Stimulated activated CD4-positive, alpha-beta T cell treated with anti-CD3 and anti-CD28 coated beads, TNF-alpha, amount 100 ng/mL, for 1 hour (primary cell): Measurements from ENCODE around the gene SLCO3A1.

Experiments
- DNase-seq, 3 donors: peaks; one replicate each; pipeline ENCODE4 v3.0.0-alpha.2; 2020; ENCODE audit warnings: low read depth in 3 of 3, low spot score in 1 of 3

Gene SLCO3A1

DNA sequence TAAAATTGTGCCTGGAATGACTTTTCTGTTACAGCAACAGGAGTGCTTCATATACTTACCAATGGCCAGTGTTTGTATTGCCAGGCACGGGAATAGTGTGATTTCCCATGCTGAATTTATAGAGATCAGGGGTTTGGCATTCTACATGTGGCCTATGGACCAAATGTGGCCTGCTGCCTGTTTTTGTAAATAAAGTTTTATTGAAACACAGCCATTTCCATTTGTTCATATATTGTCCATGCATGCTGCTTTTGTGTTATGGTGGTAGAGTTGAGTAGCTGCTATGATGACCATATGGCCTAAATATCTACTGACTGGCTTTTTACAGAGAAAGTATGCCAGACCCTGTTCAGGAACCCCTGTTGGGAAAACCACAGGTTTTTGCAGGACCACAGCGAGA, 55.6 kb downstream of the SLCO3A1 start:
- DNase-seq: no peak

DNA sequence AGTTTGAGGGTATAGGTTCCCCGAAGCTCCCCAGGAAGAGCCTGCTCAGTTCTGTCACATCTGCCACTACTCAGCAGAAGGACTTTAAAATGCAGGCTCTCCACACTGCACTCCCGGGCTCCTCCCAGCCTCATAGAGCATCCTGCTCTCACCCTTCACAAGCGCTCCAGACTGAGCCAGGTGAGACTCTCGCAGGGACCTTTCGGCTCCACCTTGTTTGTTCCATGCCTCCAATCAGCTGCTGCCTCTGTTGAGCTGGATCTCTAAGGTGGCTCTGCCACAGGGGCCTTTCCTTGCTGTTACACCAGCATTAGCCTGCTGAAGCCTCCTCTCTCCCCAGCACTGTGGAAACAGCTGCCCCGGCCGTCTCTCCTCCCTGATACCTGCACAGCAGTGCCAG, 56.1 kb downstream of the SLCO3A1 start:
- no peak for DNase-seq

DNA sequence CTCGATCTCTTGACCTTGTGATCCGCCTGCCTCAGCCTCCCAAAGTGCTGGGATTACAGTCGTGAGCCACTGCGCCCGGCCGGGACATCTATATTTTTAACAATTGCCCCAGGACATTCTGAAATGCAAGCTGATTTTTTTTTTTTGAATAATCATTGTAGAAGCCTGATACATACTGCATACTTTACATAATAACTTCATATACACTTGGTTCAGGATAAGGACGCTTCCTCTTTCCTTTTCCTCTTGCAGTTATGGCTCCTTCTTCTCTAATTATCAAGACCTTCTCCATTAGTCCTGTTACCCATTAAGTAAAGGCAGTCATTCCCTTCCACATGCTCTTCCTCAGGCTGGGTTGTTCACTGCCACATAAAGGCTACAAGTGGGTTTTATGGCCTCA, 58.3 kb downstream of the SLCO3A1 start:
- DNase-seq: no peak

DNA sequence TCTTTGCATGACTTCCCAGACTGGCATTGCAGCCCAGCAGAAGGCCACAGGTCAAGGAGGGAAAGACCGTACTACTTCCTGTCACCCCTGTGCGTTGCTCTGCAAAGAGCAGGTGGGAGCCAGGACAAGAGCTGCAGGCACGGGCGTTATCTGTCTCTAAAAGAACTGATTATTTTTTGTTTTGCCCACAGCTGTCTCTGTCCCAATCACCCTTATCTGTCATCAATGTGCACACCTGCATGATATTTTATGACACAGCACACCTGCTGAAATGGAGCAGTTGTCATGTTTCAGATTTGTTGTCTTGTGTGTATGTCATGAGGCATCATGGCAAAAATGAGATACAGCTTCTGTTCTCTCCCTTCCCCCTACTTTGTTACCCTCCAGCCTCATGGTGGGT, 58.8 kb downstream of the SLCO3A1 start:
- DNase-seq: no peak

DNA sequence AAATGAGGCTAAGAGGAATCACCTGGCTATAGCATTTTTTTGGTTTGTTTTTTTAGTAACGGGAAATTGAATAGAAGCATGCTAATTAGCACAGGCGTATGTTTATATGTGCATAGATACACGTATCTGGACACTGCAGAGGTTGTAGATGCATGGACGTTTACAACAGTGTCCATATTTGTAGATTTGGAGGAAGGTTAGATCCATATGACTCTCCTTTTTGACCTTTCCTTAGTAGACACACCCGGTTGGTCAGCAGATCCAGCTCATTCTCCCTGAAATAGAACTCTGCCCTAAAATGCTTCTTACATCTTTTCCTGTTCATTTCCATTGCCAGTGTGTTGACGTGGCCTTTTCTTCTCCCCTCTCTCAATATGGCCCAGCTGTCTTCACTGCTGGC, 60.1 kb downstream of the SLCO3A1 start:
- no peak for DNase-seq

DNA sequence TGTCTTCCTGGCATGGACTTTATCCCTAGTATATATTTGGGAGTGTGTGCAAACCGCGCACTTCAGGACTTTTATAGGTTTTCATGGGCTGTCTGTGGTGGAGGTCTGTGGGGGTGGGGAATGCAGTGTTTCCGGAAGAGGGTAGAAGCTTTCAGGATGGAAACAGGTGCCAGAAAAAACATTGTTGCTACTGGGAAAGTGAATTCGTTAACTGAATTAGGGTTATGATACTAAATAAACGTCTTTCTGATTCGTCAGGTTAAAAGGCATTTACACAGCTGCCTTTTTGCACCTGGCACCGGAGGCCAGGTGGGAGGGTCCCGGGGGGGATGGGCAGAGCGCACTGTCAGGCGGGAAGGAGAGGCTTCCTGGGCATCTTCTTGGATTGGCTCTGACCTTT, 62.1 kb downstream of the SLCO3A1 start:
- DNase-seq: no peak

DNA sequence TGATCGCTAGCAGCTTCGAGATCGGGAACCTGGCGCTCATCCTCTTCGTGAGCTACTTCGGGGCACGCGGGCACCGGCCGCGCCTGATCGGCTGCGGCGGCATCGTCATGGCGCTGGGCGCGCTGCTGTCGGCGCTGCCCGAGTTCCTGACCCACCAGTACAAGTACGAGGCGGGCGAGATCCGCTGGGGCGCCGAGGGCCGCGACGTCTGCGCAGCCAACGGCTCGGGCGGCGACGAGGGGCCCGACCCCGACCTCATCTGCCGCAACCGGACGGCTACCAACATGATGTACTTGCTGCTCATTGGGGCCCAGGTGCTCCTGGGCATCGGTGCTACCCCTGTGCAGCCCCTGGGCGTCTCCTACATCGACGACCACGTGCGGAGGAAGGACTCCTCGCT, 62.5 kb downstream of the SLCO3A1 start:
- DNase-seq: no peak

DNA sequence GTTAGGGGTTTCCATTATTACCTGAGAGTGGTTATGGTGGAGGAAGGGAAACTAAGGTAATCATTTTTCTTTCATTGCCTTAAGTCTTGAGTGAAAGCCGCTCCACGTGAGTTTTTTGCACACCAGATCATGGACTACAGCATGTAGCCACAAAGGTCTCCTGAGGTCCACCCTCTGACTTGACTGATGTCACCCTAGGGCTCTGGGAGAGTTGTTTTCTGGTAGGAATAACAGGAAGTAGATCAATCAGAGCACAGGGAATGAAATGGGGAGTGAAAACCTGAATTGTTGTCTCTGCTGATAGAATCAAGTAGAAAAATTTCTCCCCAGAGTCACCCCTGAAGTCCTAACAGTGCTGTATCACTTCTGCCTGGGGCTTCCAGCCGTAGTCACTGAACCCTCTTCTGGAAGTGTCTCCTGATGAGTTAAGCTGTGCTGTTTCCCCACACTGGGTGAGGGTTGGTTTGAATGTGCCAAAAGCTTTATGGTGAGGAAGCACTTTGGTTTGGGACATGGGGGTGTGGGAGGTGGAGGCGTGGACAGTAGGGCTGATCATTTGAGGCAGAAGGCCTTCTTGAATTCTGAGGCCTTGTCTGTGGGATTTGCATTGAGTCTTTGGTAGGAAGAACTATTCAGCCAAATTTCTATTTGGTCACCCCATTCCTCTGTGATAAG, 64.3 kb downstream of the SLCO3A1 start:
- DNase-seq: no peak

DNA sequence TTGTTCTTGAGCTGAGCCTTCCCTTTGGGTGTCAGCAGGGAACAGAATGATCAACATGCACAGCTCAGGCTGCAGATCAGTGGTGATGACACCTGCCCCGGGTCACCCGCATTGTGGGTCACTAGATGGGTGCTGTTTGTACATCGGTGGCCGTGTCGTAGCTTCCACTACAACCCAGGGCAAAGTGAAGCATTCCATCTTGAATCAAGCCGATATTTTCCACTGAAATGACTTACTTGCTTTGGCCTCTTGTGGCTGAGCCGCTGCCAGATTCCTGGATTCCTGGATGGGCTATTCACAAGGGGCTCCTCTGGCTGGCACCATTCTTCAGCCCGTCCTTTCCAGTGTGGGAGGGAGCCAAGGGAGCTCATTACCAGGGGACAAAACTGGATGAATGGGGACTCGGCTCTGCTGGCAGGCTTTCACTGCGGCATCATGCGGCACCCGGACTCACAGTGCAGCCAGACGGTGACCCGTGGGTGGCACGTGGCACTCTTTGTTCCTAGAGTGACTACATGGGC, 65.6 kb downstream of the SLCO3A1 start:
- no peak for DNase-seq

DNA sequence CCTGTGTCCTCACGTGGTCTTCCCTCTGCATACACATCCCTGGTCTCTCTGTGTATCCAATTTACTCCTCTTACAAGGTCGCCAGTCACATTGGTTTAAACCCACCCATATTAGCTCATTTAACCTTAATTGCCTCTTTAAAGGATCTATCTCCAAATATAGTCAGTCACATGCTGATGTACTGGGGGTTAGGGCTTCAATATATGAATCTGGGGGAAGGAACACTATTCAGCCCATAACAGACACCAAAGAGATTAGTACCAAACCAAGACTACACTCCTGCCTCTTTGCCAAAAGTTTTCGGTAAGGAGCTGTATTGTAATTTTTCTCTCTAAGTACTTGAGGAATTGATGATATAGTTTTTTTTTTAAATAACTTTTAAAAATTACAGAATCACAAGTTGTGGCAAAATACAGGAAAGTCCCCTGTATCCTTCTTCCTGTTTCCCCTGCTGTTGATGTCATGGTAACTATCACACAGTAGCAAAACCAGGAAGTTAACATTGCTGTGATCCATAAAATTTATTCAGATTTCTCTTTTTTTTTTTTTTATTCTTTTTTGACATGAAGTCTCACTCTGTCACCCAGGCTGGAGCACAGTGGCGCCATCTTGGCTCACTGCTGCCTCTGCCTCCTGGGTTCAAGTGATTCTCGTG, 67.8 kb downstream of the SLCO3A1 start:
- no peak for DNase-seq

DNA sequence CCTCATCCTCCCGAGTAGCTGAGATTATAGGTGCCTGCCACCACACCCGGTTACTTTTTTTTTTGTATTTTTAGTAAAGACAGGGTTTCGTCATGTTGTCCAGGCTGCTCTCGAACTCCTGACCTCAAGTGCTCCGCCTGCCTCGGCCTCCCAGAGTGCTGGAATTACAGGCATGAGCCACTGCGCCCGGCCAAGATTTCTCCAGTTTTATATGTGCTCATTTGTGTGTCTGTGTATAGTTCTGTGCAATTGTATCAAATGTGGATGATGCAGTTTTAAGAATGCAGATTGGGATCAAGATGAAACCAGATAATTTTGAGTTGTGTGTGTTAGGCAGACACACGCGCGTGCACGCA, 68.3 kb downstream of the SLCO3A1 start:
- no peak for DNase-seq

DNA sequence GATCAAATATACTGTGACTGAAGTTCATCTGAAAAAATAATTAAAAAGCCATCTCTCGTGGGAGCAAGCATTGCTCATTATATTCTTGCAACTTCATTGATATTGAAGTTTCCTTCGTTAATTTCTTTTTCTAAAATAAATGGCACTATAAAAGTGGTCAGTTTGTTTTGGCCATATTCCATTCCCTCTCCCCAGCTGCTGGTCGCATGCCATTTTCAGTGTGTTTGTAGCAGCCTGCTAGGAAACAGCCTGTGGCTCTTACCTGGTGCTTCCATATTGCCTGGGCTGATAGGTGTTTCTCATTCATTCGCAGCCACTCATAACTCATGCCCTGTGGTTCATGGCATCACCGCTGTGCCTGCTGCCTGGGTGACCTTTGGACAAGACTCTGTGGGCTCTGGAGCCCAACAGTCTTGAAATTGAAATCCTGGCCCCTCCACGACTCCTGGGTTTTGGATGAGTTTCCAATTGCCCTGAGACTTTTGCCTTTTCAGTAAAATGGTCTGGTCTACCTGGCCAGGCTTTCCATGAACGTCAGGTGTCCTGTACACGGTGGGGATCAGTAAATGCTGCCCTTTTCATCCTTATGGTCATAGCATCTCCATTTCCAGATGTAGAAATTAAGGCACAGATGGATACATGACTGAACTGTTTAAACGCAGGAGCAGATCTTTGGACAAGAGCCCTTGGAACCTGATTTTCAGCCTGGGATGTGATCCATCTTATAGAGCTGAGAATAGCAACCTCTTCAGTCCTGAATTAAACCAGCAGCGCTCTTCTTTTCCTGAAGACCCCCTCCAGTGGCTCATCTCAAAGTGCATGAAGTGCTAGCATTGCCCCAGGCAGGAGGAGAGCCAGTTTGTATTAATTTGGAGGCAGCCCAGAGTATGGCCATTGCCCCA, 69.4 kb downstream of the SLCO3A1 start:
- DNase-seq: no peak

DNA sequence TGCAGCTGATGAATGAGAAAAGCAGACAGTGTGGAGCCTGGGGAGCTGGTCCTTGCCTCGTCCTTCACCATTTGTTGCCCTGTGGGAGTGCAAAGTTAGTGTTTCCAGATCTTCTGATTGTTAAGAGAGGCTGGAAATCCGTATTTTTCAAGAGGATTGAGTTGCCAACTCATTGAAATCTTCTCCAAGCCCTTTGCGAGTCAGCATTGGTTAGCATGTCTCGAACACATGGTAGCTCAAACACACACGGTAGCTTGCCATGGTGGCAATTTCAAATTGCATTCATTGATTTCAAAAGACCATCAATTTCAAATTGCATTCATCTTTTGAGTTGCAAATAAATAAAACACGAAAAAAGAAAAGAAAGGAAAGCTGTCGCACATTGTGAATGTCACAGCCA, 70.7 kb downstream of the SLCO3A1 start:
- no peak for DNase-seq

DNA sequence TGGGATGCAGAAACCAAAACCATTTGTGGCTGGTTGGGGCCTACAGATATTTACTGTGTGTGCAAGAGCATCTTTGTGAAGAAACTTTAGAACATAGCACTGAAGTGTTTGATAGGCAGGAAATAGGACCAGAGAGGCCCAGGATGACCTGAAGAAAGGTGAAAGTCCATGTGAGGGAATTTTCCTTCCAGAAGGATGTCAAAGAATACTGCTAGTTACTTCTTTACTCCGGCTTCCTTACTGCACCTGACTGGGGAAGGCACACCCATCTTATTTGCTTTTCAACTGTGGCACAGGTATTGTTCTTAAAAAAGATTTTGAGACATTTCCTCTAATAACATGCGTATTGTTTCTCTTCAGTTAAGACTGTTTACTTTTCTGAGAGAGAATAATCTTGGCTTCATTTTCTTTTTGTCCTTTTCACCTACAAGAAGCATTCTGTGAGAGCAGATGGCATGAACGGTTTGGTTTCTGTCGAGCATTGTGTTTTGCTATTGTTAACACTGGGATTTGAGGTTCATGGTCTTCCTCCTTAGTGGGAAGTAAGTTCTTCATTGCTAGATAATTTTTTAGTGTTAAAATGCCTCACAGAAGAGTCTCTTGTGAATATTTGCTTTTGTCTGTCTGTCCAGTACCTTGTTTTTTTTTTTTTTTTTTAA, 71.5 kb downstream of the SLCO3A1 start:
- no peak for DNase-seq

DNA sequence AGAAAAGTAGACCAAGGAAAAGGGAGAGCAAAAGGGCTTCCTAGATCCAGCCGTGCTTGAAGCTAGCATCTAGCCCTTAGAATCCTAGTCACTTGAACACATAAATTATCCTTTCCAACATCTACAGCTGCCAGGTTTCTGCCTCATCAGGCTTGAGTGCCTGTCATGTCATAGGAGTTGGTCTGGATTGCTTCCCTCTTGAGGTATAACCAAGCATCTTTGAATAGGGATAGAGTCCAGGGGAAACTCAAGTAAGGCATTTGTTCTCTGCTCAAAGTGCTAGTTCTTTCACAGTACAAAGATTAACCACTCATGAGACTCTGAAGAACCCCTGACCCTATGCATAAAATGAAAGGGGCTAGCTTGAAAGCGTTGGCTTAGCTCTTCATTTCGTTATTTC, 72.3 kb downstream of the SLCO3A1 start:
- no peak for DNase-seq

DNA sequence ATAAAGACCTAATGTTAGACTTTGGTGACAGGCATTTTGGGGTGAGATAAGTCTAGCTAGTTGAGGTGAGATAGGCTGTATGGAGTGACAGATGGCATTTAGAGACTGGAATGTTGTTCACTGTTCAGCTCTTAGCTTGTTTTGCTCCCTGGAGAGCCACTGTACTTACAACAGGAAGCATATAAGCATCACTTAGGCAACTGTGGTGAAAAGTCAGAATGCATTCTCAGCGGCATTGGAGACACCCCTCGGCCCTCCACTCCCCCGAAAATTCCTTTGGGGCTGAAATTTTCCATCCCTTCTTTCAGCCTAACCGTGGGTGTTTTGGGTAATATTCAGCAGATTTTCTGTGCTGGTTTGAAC, 73.4 kb downstream of the SLCO3A1 start:
- DNase-seq: no peak

DNA sequence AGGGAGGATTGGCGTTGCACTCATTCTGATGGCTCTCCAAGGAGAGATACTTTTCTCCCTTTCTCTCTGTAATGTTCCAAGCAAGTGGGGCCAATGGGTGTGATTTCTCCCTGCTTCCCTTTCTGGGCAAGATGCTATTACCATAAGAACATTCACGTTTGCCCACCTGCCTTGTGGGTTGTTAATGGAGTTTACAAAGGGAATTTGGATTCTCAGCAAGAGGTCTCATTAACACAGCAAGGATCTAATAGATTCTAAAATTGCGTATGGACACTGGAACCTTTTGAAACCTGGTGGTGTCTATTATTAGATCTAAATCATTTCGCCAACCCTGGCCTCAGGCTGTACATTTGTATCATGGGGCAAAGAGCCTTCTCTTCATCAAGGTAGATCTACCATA, 74.1 kb downstream of the SLCO3A1 start:
- DNase-seq: no peak

DNA sequence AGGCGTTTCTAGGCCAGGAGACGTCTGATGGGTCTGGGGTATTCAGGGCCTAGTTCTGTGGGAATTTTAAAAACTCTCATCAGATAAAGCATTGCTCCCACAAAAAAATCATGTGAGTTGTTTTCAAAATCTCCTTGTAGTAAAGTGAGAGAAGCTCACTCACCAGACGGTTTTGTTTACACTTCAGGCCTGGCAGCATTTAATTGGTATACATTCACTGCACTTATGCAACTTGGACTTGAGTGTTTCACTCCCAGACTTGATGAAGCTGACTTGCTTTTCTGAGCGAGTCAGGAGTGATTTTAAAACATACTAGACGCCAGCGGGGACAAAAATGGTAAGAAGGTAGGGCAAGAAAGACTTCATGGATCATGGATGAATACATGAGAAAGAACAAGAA, 75.2 kb downstream of the SLCO3A1 start:
- DNase-seq: no peak

DNA sequence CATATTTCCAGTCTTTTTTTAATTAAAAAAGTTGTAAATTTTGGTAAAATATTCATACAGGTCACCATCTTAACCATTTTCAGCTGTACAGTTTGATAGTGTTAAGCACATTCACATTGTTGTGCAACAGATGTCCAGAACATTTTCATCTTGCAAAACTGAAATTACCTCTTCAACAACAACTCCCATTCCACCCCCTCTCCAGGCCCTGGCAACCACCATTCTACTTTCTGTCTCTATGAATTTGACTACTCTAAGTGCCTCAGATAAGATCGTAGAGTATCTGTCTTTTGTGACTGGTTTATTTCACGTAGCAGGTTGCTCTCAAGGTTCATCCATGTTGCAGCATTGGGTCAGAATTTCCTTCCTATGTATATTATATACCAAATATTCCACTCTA, 76.0 kb downstream of the SLCO3A1 start:
- no peak for DNase-seq

DNA sequence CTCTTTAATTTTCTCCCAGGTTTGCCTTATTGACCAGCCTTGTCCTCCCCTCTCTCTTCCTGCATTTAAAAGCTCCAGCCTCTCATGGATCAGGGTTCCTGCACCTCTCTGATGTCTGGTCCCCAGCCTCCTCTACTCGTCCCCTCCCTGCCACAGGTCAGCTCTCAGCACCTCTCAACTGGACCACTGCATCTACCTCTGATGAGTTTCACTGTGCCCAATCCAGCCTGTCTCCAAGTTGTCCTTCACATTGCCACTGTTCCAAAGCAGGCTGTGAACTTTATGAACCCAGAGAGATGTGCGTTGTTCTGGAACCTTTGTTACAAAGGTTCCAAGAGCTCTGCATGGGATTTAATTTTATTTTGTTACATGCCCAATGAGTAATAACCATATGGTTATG, 76.6 kb downstream of the SLCO3A1 start:
- no peak for DNase-seq

DNA sequence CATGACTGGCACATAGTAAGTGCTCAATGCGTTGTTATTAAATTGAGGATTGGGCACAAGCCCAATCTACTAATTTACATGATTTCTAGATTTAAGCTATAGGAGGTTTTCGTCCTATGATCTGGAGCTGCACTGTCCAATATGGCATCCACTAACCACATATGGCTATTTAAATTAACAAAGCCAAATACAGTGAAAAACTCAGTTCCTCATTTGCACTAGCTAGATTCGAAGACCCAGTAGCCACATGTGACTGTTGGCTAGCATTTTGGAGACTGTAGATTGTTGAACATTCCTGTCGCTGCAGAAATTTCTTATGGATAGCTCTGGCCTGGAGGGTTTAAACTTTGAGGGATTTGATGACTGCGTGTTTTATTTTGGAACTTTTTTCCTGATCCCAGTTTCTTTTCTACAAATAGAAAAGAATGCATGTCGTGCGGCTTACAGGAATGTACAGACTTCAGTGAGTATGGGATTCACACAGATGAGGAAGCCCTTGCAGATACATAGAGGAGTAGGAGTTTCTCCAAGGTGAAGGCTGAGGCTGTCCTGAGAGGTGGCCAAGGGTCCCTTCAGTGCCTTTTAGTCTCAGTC, 82.8 kb downstream of the SLCO3A1 start:
- no peak for DNase-seq
